ENCODE results near the gene DGCR8.

The DGCR8 gene

DNA sequence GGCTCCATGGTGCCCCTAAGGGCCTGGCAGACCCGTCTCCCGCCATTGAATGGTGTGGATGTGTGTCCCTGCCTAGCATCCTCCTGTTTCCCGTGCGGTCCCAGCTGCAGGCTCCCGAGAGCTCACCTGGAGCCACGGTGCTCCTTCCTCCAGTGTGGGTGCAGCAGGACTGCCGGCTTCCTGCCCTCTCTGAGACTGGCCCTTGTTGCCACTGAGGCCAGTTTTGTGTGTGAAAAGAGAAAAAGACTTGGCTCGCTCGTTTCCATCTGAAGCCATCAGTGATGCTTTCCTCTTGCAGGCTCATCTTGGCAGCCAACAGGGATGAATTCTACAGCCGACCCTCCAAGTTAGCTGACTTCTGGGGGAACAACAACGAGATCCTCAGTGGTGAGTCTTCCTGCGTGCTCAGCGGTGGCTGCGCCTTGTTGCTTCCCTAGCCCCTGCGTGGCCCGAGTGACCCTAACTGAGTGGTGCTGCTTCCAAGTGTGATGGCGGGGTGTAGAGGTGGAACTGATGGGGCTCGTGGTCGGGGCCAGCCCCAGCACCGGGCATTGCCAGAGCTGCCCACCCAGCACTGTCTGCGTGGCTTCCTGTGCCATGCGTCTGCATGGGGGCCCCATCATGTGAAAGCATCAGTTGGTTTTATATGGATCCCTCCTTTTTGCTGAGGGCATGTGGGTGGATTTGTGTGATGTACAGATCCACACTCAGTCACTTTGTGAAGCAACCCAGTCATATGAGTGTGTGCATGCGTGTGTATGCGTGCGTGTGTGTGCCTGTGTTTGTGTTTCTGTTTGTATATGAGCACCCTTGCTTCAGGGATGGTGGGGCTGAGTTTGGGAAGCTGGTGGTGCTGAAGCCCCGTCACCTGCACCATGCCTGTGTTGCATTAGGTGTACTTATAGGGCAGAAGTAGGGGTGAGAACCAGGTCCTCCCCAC lies 36.7 kb upstream of the DGCR8 start:
- peaks cover 4% of the 10 kb centered on the region for H3K4me1 Mint-ChIP-seq (ENCODE audit: low read depth)
- H3K9me3 Mint-ChIP-seq: no peaks in the 10 kb centered on the region
- peaks cover 29% of the 10 kb centered on the region for H3K36me3 Mint-ChIP-seq (ENCODE audit: low read depth)
- no peak overlapping the region for H3K27ac Mint-ChIP-seq
- H3K27me3 Mint-ChIP-seq: no peaks in the 10 kb centered on the region
- no peak overlapping the region for H3K4me3 Mint-ChIP-seq

DNA sequence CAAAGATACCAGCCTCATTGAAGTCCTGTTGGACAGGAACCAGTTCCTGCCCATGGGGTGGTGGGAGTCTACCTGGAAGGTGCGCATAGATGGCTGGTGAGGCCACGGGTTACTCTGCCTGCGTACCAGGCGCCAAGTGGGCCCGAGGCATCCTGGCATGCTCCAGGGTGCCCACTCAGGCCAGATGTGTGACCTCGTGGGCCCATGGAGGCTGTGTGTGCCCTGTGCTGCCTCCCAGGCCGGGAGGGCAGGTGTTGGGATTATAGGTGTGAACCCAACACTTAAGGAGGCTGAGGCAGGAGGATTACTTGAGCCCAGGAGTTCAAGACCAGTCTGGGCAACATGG lies 36.1 kb upstream of the DGCR8 start:
- no peaks in the 10 kb centered on the region for H3K27me3 Mint-ChIP-seq
- no peak overlapping the region for H3K4me3 Mint-ChIP-seq
- H3K4me1 Mint-ChIP-seq (ENCODE audit: low read depth): peaks cover 7% of the 10 kb centered on the region
- peaks cover 36% of the 10 kb centered on the region for H3K36me3 Mint-ChIP-seq (ENCODE audit: low read depth)
- no peaks in the 10 kb centered on the region for H3K9me3 Mint-ChIP-seq
- H3K27ac Mint-ChIP-seq: no peak overlapping the region

DNA sequence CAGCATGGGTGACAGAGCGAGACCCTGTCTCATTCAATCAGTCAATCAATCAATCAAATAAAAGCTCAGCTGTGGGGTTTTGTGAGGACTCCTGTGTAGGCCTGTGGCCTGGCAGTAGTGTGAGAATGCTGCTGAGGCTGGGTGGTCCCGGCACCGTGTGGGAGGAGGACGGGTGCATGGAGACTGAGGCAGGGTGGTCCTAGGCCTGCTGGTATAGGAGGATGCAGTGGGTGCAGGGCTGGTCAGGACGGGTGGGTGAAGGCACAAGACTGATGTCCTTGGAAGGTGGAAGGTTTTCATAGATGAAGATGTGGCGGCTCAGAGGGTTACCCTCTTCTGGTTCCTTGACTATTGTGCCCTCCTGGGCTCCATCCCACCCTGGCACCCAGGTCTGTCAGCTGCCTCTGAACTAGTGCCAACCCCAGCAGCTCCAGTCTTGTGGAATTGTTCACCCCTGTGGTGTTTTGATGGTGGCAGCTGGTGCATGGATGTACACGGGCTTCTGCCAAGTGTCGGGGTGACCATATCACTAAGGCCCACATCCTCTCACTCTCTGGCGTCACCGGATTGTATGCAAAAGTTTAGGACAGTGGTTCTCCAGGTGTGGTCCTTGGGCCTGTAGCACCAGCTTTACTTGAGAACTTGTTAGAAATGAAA lies 35.4 kb upstream of the DGCR8 start:
- peaks cover 39% of the 10 kb centered on the region for H3K36me3 Mint-ChIP-seq (ENCODE audit: low read depth)
- no peak overlapping the region for H3K27ac Mint-ChIP-seq
- H3K4me1 Mint-ChIP-seq (ENCODE audit: low read depth): peaks cover 7% of the 10 kb centered on the region
- H3K4me3 Mint-ChIP-seq: no peak overlapping the region
- no peaks in the 10 kb centered on the region for H3K27me3 Mint-ChIP-seq
- no peaks in the 10 kb centered on the region for H3K9me3 Mint-ChIP-seq

DNA sequence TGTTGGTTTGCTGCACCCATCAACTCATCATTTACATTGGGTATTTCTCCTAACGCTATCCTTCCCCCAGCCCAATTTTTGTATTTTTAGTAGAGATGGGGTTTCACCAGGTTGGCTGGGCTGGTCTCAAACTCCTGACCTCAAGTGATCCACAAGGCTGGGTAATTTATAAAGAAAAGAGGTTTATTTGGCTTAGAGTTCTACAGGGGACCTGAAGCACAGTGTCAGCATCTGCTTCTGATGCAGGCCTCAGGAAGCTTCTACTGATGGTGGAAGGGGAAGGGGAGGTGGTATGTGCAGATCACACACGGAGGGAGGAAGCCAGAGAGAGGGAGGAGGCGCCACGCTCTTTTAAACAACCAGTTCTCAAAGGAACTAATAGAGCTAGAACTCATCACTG lies 33.3 kb upstream of the DGCR8 start:
- Mint-ChIP-seq H3K4me1 (ENCODE audit: low read depth) (peaks cover 7% of the 10 kb centered on the region), H3K27ac (no peak overlapping the region), H3K36me3 (ENCODE audit: low read depth) (peaks cover 37% of the 10 kb centered on the region), H3K4me3 (no peak overlapping the region), H3K27me3 (no peaks in the 10 kb centered on the region), H3K9me3 (no peaks in the 10 kb centered on the region)

DNA sequence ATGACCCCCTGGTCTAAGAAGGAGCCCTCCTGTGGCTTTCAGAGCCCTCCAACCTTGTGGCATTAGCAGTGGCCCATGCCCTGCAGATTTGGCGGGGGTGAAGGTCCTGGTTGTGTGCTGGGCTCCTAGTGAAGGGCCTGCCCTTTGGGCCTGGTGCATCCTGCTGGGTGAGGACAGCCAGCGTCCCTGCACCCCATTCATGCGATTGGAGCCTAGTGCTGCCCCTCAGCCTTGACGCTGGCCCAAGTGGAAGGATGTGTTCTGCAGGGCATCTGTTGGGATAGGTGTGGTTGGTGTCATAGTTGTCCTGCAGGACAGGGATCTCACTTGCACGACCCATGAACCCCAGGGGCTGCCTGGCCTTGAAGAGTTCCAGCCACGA lies 28.1 kb upstream of the DGCR8 start:
- H3K4me3 Mint-ChIP-seq: no peak overlapping the region
- peaks cover 37% of the 10 kb centered on the region for H3K36me3 Mint-ChIP-seq (ENCODE audit: low read depth)
- no peak overlapping the region for H3K27ac Mint-ChIP-seq

DNA sequence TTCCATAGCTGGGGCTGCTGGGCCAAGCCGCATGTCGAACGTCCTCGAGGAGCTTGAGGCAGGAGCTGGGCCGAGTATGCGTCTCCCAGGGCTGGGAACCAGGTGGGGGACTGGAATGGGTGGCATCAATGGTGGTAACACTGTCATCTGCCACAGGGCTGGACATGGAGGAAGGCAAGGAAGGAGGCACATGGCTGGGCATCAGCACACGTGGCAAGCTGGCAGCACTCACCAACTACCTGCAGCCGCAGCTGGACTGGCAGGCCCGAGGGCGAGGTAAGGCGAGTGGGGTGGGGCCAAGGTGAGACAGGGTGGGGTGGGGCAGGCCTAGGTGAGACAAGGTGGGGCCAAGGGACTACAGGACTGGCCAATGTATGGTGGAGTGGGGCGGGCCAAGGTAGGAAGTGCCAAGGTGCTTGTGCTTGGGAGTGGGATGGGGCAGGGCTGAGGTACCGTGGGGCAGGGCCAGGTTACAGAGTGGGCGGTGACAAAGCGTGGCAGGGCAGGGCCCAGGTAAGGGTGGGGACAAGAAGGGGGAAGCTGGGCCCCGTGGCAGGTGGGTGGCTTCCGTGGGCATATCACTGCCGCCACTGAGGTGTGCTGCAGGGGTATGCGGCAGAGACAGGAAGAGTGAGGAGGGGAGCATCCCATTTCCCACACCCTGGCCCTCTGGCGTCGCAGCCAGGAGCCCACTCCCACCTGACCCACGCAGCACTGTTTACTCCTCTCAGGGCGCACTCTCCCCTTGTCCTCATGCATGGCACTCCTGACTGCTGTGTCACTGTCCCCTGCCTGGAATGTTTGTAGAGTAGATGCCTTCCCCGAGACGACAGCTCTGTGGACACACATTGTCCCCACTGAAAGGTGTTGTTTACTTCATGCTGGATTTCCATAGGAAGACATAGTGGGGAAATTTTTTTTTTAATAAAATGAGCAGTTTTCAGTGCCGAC lies 27.5 kb upstream of the DGCR8 start:
- Mint-ChIP-seq H3K4me3 (no peak overlapping the region), H3K36me3 (ENCODE audit: low read depth) (peaks cover 32% of the 10 kb centered on the region), H3K27me3 (no peaks in the 10 kb centered on the region), H3K27ac (no peak overlapping the region), H3K9me3 (no peaks in the 10 kb centered on the region), H3K4me1 (ENCODE audit: low read depth) (peaks cover 7% of the 10 kb centered on the region)

More for the DNA sequence above, 28.1 kb upstream of the DGCR8 start:
- H3K9me3 Mint-ChIP-seq: no peaks in the 10 kb centered on the region
- H3K27me3 Mint-ChIP-seq: no peaks in the 10 kb centered on the region
- peaks cover 7% of the 10 kb centered on the region for H3K4me1 Mint-ChIP-seq (ENCODE audit: low read depth)

DNA sequence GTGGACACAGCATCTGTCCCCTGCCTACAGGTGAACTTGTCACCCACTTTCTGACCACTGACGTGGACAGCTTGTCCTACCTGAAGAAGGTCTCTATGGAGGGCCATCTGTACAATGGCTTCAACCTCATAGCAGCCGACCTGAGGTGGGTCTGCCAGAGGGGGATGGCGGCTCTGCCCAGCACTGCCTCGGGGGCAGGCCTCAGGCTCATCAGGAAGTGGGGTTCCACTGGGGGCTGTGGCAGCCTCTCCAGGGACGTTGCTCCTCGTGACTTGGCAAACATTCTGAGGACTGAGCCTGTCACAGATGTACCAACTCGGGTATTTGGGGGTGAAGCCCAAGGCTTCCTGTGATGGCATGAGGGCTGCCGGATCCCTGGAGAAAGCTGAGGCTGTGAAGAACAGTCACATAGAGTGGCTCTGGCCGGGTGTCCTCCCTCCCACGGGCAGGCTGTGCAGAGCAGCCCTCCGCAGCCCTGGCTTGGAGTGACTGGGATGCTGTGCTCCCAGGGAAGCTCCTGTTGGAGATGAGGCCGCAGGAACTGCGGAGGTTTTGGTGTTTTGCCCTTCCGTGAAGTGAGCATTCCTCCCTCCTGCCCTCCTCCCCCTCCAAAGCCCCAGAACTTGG lies 26.5 kb upstream of the DGCR8 start:
- H3K4me3 Mint-ChIP-seq: no peak overlapping the region
- peaks cover under 1% of the 10 kb centered on the region for H3K4me1 Mint-ChIP-seq (ENCODE audit: low read depth)
- no peak overlapping the region for H3K27ac Mint-ChIP-seq
- H3K27me3 Mint-ChIP-seq: no peaks in the 10 kb centered on the region
- H3K36me3 Mint-ChIP-seq (ENCODE audit: low read depth): peaks cover 29% of the 10 kb centered on the region
- H3K9me3 Mint-ChIP-seq: no peaks in the 10 kb centered on the region

DNA sequence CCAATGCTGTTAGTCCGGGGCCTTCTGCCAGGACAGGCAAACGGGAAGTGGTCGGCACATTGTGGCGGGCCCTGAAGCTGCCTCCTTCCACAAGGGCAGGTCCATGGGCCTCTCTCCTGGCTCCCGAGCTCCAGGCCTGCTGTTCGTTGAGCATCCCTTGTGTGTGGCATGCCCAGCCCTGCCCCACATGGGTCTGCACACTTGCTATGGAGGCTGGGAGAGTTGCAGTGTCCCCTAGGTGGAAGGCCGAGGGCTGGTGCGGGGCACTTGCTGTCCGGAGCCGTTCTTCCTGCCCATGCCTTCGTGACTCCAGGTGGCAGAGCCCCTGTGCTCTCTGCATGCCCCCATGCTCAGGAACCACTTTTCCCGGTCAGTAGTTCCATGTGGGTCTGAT lies 26.0 kb upstream of the DGCR8 start:
- Mint-ChIP-seq H3K9me3 (no peaks in the 10 kb centered on the region), H3K27ac (no peak overlapping the region), H3K27me3 (no peaks in the 10 kb centered on the region), H3K36me3 (ENCODE audit: low read depth) (peaks cover 23% of the 10 kb centered on the region), H3K4me3 (no peak overlapping the region), H3K4me1 (ENCODE audit: low read depth) (peaks cover 5% of the 10 kb centered on the region)

DNA sequence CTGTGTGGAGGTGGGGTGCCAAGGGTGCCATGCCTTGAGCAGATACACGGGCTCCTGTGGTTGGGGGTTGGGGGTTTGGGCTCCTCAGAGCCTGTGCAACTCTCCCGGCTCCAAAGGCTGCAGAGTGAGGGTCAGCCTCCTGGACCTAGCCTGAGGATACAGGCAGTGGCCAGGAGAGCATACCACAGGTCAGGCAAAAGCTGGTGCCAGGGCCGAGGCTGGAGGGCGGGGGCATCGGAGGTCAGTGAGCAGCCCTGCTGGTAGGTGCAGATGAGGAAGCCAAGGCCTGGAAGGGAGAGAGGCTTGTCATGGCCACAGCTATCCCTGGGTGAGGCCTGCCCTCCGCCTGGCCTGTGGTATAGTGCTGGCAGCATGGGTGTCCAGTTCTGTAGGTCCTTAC lies 25.6 kb upstream of the DGCR8 start:
- H3K4me3 Mint-ChIP-seq: no peak overlapping the region
- peaks cover 10% of the 10 kb centered on the region for H3K4me1 Mint-ChIP-seq (ENCODE audit: low read depth)
- H3K27ac Mint-ChIP-seq: no peak overlapping the region
- H3K9me3 Mint-ChIP-seq: no peaks in the 10 kb centered on the region
- H3K36me3 Mint-ChIP-seq (ENCODE audit: low read depth): peaks cover 20% of the 10 kb centered on the region
- no peaks in the 10 kb centered on the region for H3K27me3 Mint-ChIP-seq

DNA sequence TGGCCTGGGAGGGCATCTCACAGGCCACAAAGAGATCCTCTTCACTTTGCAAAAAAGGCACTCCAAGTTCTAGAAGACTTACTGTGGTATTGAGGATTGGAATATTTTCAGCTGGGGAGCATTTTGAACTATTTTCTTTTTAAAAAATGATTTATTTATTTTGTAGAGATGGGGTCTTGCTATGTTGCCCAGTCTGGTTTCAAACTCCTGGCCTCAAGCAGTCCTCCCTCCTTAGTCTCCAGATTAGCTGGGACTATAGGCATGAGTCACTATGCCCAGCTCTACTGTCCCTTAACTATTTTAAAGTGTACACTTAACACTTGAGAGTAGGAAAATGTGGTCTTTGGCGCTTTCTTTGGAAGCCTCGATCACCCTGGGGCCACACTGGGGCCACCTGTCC lies 24.9 kb upstream of the DGCR8 start:
- Mint-ChIP-seq H3K36me3 (ENCODE audit: low read depth) (peaks cover 17% of the 10 kb centered on the region), H3K27ac (no peak overlapping the region), H3K4me1 (ENCODE audit: low read depth) (peaks cover 13% of the 10 kb centered on the region), H3K9me3 (no peaks in the 10 kb centered on the region), H3K27me3 (no peaks in the 10 kb centered on the region), H3K4me3 (no peak overlapping the region)

DNA sequence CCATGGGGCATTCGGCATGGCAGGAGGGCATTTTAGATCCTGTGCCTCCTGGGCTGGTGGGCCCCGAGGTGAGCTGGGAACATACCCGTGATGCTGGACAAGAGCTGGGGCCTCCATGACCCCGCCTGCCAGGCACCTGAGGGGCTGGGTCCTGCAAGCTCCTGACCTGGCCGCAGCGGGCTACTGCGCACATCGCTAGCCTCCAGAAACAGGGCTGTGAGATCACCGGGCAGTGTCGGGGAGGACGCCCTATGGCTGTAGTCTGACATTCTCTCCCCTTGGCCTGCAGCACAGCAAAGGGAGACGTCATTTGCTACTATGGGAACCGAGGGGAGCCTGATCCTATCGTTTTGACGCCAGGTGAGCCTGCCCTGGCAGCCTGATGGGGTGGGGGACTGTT lies 24.4 kb upstream of the DGCR8 start:
- H3K27me3 Mint-ChIP-seq: no peaks in the 10 kb centered on the region
- H3K36me3 Mint-ChIP-seq (ENCODE audit: low read depth): peaks cover 17% of the 10 kb centered on the region
- H3K4me1 Mint-ChIP-seq (ENCODE audit: low read depth): peaks cover 13% of the 10 kb centered on the region
- no peaks in the 10 kb centered on the region for H3K9me3 Mint-ChIP-seq
- H3K4me3 Mint-ChIP-seq: no peak overlapping the region
- H3K27ac Mint-ChIP-seq: no peak overlapping the region

DNA sequence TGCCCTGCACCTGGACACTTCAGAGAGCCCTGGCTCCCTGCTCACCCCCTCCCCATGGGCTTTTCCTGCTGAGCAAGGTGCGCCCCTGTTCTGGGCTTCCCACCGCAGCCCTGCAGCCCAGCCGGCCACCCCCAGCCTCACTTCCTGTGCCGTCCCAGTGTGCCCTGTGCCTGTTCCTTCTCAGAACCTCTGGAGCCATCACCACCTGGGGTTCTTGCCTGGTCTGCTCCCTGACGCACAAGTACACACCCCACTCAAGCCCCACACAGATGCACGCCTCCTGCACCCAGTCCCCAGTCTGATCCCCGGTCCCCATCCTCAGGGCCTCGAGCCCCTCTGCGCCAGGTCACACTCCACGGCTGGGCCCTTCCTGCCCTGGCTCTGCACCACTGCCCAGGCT lies 23.9 kb upstream of the DGCR8 start:
- H3K4me1 Mint-ChIP-seq (ENCODE audit: low read depth): peaks cover 13% of the 10 kb centered on the region
- H3K27me3 Mint-ChIP-seq: no peaks in the 10 kb centered on the region
- peaks cover 17% of the 10 kb centered on the region for H3K36me3 Mint-ChIP-seq (ENCODE audit: low read depth)
- no peak overlapping the region for H3K4me3 Mint-ChIP-seq
- H3K27ac Mint-ChIP-seq: no peak overlapping the region
- H3K9me3 Mint-ChIP-seq: no peaks in the 10 kb centered on the region

DNA sequence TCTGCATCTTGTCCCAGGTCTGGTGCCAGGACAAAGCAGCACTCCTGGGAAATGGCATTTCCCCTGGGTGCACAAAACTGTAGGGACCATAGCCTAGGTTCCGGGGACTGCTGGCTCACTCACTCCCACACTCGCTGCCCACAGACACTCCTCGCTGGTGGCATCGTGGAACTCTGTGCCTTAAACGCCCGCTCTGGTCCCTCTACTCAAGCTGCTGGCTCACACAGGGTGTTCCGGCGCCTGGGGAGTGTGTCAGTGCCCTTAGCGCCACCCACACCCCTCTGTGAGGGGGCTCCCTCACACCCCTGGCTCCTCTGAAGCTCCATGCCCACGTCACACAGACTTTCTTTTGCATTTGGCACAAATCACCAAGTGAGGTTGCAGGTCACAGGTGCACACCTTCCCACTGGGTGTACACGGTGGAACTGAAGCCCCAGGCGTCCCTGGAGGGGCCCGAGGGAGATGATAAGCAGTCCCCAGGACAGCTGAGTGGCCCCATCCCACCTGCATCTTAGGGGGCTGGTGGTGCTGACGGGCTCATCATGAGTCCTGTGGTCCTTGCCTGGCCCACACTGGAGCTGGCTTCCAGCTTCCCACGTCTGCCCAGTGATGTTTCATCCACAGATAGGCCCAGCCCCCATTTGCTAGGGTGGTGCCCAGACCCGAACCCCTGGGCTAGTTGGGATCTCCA lies 23.2 kb upstream of the DGCR8 start:
- Mint-ChIP-seq H3K27me3 (no peaks in the 10 kb centered on the region), H3K36me3 (ENCODE audit: low read depth) (peaks cover 17% of the 10 kb centered on the region), H3K4me1 (ENCODE audit: low read depth) (peaks cover 13% of the 10 kb centered on the region), H3K4me3 (no peak overlapping the region), H3K9me3 (no peaks in the 10 kb centered on the region), H3K27ac (no peak overlapping the region)

DNA sequence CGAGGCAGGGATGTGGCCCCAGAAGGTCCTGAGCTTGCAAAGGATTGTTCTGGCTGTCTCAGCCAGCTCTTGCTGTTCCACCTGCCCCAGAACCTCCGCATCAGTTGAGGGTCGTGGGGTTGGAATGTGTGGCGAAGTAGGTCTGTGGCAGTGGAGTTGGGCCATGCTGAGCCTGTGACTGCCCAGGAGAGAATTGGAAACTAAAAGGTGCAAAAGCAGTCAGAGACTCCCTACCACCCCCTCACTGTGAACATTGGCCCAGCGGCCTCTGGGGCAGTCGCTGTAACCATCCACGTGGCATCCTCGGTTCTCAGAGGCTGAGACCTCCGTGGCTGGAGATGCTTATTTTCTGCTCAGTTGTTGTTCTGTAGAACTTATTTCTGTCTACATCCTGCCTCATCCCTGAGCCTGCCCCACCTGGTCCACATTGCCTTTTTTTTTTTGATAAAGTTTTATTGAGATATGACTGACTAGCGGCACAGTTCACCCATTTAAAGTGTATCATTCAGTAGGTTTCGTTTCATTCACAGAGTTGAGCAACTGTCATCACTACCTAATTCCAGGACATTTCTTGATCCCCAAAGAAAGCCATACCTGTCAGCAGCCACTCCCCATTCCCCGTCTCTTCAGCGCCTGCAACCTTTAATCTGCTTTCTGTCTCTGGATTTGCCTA lies 22.3 kb upstream of the DGCR8 start:
- H3K4me1 Mint-ChIP-seq (ENCODE audit: low read depth): peaks cover 13% of the 10 kb centered on the region
- H3K9me3 Mint-ChIP-seq: no peaks in the 10 kb centered on the region
- H3K27me3 Mint-ChIP-seq: no peaks in the 10 kb centered on the region
- no peak overlapping the region for H3K27ac Mint-ChIP-seq
- H3K4me3 Mint-ChIP-seq: no peak overlapping the region
- peaks cover 19% of the 10 kb centered on the region for H3K36me3 Mint-ChIP-seq (ENCODE audit: low read depth)
